Renal pelvis (tissue), 4 donors: ENCODE results near the gene CCDC90B. TPM values are rescaled to one million over a fixed set of nuclear protein-coding genes. Genes with fewer than 3 reads are reported as not detected.
"Not testable (repeated sequence)": the region's sequence is repeated elsewhere in the genome, so short reads cannot be mapped to it uniquely, and the experiment has no call there.

Experiments
- DNase-seq: peaks from one replicate; pipeline ENCODE4 v3.0.0-alpha.2; 2013
- polyA plus RNA-seq, 3 donors: library from polyadenylated mRNA; unstranded; fragments of 120-200 nt; gene quantifications; one replicate each; pipeline ENCODE4 v1.2.1, GENCODE V29; 2013; ENCODE audit not compliant: insufficient read length in 3 of 3

CCDC90B gene
- polyA plus RNA-seq, 3 donors: 69.4 to 83.1 (median 77.8) TPM

- DNase-seq: no peak
These were observed 13.5 kb upstream of the CCDC90B start for GRCh38 chr11:83299681-83300080.

DNA sequence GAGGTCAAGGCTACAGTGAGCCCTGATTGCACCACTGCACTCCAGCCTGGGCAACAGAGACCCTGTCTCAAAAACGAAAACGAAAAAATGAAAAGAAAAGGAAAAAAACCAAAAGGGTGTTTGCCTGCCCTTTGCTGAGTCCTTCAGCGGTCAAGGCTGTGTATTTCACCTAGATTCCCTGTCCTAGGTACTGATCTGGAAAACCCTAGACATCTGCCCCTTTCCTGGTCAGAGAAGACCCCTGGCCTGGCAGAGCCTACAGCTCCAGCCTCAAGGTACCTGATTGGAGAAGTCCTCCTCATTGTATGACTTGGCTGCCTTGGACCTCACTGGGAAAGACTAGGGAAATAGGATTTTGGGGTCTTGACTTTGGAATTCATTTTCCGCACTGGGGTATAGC is 8.0 kb upstream of the CCDC90B start:
- DNase-seq: no peak

- DNase-seq: no peak
These were observed 7.2 kb upstream of the CCDC90B start for GRCh38 chr11:83293457-83293774.

GRCh38 chr11:83292709-83293456 is 6.7 kb upstream of the CCDC90B start:
- DNase-seq: peak; percentile 53

- no peak for DNase-seq
These were observed 1.5 kb upstream of the CCDC90B start for GRCh38 chr11:83287631-83288030.

- peak; percentile 35 for DNase-seq
These were observed 906 bp downstream of the CCDC90B start for GRCh38 chr11:83285151-83285770.

DNA sequence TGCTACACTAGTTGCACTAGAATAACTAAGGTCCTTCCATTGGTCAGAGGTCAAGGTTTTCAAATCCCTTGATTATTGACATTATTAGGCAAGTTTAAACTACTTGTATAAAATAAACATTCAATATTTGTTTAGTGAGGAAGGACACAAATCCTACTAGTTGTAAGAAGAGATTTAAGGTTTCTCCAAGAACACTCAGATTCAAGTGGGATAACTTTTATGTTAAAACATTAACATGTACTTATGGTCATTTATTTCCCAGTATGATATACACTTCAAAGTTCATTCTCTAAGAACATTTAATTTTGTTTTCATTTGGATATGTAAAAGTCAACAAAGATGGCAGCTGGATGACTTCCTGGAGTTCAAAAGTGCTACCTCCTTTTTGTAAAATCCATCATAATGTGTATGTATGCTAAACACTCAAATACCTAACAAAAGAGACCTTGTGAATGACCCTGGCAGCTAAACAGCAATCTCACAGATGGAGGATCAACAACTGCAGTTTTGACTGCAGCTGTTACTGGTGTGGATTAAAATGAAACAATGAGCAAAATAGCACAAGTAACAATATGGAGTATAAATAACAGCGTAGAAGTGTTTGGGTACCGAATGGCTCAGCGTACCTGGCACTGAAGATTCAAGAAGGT is 1.5 kb downstream of the CCDC90B start:
- DNase-seq: no peak

- no peak for DNase-seq
These were observed 4.0 kb downstream of the CCDC90B start for GRCh38 chr11:83282084-83282716.

GRCh38 chr11:83280256-83280655 is 5.9 kb downstream of the CCDC90B start:
- no peak for DNase-seq

GRCh38 chr11:83278351-83278750 is 7.8 kb downstream of the CCDC90B start:
- DNase-seq: no peak

- DNase-seq: no peak
These were observed 10.1 kb downstream of the CCDC90B start for GRCh38 chr11:83275888-83276641.

DNA sequence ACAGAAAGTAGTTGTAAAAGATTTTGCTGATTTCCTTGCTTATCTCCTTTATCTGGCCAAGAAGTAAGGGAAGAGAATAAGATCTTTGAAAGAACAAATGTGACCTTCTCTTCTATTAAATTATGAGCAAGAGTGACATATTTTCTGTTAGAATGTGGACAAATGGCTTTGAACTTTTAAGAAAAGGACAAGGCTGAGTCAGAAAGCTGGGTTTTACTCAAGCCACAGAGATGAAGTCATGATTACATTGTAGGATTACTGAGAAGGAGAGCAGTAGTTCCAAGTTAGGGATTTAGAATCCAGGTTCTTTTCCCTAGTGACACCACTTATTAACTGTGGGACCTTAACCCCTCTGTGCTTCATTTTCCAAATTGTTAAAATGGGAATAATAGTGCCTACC is 13.5 kb downstream of the CCDC90B start:
- no peak for DNase-seq

GRCh38 chr11:83271734-83272133 is 14.4 kb downstream of the CCDC90B start:
- not testable (repeated sequence) for DNase-seq

GRCh38 chr11:83269080-83269479 is 17.1 kb downstream of the CCDC90B start:
- not testable (repeated sequence) for DNase-seq

DNA sequence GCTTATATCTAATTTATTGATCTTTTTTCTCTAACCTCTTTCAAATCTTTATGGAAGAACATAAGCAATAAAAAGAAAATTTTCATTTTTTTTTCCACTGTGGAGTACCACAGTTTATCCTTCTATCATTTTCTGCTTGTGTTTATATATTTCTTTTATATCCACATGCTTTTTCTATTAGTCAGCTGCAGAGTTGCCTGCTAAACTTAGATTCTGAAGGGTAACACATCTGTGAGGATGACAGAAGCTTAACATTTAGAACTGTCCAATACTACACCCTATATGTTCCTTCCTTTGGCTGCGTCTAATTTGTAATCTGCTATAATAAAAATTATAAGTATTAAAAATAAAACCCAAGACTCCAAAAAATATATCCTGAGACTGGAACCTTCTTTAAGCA is 20.8 kb downstream of the CCDC90B start:
- DNase-seq: no peak

DNA sequence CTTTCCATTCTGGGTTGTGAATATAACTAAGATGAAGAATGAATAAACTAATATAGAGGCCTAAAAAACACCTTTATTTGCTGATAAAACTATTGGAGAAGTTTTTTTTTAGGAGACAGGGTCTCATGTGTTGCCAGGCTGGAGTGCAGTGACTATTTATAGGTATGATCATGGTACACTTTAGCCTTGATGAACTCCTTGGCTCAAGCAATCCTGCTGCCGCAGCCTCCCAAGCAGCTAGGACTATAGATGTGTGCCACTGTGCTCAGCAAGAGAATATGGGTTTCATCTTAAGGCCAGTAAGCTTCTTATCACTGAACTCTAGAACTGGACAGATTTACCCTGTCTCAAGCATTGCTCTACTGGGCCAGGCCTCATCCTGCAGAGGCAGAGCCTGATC is 26.6 kb downstream of the CCDC90B start:
- no peak for DNase-seq

DNA sequence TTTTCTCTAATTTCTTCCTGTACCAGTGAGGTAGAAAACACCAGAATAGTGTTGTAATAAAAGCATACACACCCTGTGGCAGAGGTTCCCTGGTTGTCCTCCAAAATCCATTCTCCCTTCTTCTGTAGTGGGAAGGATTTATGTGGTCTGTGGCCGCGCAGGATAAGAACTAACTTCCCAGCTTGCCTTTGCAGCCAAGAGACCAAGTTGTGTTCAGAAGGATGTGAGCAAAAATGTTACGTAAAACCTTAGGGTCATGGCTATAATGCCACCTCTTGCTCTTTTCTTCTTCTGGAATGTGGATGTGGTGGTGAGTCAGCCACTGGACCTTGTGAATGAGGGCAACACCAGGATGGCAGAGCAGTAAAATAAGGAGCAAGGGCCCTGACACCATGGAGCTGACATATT is 28.4 kb downstream of the CCDC90B start:
- no peak for DNase-seq

DNA sequence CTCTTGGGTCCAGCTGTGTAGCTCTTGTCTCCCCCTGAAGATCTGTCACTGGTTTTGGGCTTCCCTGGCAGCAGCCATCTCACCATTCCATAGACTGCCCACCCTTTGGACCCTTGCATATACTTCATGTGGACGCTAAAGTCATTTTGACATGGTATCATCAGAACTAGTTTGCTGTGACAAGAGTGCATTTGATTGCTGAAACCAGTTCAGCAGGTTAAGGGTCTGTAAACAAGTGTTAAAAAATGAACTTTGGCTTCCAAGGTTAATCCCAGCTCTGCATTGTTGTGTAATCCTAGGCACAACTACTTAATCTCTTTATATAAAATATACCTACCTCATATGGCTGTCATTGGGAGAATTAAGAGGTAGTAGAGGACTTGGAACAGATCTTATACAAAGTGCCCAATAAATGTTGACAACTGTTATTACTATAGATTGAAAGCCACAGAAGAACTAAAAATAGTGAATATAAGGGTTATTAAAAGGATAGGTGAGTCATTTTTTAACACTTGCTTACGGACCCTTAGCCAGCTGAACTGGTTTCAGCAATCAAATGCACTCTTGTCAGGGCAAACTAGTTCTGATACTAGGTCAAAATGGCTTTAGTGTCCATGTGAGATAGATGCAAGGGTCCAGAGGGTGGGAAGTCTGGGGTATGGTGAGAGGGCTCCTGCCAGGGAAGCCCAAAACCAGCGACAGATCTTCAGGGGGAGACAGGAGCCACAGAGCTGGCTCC is 29.4 kb downstream of the CCDC90B start:
- DNase-seq: no peak

- no peak for DNase-seq
These were observed 30.8 kb downstream of the CCDC90B start for GRCh38 chr11:83255366-83255765.

- DNase-seq: no peak
These were observed 33.2 kb downstream of the CCDC90B start for GRCh38 chr11:83252941-83253340.

- no peak for DNase-seq
These were observed 33.9 kb downstream of the CCDC90B start for GRCh38 chr11:83252266-83252665.
